GM12873 (cell line): ENCODE data around the gene DNMT3L.

Experiments
- TF ChIP-seq, protein P1 (sequence below): IDR thresholded peaks from 2 replicates; pipeline ENCODE4 v1.5.1; 2012; ENCODE audit warnings: low read depth, mild to moderate bottlenecking, moderate library complexity, low read length, control low read depth; ENCODE audit not compliant: insufficient read depth; ENCODE audit errors: missing control alignments

Gene DNMT3L

DNA sequence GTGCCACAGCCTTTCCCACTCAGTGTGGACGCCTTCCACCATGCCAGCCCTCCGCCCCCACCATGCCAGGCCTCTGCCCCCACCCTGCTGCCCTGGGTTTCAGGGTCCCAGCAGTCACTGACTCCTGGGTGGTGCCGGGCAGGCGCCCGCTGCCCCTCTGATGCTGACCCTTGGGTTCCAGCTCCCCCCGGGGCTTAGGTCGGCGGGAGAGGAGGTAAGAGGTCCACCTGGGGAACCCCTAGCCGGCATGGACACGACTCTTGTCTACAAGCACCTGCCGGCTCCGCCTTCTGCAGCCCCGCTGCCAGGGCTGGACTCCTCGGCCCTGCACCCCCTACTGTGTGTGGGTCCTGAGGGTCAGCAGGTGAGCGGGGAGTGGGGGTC, 31.1 kb upstream of the DNMT3L start:
- TF ChIP-seq, protein P1, sequence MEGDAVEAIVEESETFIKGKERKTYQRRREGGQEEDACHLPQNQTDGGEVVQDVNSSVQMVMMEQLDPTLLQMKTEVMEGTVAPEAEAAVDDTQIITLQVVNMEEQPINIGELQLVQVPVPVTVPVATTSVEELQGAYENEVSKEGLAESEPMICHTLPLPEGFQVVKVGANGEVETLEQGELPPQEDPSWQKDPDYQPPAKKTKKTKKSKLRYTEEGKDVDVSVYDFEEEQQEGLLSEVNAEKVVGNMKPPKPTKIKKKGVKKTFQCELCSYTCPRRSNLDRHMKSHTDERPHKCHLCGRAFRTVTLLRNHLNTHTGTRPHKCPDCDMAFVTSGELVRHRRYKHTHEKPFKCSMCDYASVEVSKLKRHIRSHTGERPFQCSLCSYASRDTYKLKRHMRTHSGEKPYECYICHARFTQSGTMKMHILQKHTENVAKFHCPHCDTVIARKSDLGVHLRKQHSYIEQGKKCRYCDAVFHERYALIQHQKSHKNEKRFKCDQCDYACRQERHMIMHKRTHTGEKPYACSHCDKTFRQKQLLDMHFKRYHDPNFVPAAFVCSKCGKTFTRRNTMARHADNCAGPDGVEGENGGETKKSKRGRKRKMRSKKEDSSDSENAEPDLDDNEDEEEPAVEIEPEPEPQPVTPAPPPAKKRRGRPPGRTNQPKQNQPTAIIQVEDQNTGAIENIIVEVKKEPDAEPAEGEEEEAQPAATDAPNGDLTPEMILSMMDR = no peak

DNA sequence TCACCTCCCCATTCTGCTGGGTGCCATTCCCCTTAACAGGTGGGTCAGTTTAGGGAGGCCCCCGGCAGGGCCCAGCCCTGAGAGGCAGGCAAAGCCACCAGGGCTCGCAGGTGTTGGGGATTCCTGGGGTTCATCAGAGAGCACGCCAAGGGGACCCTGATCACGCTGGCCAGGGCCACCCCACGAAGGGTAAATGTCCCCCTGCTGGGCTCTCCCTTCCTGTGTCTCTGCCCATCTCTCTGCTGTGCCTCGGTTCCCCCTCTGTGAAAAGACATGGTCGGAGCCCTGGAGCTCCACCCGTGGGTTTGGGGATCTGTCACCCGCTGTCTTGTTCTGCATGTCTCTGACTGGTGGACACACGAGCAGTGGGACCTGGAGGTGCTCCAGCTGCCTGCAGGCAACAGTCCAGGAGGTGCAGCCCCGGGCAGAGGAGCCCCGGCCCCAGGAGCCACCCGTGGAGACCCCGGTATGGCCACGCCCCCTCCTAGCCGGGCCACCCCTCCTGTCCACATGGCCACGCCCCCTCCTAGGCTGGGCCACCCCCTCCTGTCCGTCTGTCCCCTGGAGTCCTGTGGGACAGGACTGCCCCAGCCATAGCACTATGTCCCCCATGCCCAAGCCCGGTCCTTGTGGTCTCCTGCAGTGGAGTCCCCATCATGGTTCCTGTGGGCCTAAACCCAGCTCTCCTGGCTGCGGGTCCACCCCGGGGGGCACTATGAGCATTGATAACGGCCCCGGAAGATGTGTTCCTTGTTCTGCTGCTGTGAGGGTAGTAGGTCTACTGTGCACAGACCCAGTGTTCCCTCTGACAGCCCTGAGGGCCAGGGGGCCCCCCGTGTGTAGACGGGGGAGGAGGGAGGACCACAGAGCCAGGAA, 30.5 kb upstream of the DNMT3L start:
- TF ChIP-seq, protein P1 = no peak

DNA sequence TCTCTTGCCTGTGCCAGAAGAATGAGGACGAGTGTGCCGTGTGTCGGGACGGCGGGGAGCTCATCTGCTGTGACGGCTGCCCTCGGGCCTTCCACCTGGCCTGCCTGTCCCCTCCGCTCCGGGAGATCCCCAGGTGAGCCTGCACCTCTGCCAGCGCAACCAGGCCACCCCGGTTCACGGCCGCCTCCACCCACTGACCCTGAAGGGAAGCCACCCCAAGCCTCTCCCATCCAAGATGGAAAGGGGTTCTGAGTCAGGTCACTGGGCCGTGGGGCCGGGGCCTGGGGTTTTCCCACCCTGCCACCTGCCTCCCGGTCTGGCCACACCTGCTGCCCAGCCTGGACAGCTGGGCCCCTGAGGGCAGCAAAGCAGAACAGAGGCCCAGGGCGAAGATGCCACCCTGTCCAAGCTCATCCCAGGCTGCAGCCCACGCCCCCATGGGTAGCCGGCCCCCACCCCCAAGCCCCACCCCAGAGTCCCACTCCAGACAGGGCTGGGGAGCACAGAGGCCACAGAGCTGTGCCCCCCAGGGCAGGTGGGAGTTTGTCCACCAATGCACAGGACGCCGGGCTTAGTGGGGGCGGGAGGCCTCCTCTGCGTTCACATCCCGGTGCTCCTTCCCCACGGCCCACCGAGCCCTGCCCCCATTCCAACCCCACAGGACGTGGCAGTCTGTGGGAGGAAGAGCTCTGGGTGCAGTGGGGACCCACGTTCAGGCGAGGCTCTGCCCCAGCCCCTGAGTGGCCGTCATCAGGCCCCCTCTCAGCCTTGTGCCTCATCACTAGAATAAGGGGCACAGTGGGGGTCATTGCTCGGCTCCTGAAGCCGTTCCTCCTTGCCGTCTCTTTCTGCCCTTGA, 29.6 kb upstream of the DNMT3L start:
- TF ChIP-seq, protein P1 = no peak

DNA sequence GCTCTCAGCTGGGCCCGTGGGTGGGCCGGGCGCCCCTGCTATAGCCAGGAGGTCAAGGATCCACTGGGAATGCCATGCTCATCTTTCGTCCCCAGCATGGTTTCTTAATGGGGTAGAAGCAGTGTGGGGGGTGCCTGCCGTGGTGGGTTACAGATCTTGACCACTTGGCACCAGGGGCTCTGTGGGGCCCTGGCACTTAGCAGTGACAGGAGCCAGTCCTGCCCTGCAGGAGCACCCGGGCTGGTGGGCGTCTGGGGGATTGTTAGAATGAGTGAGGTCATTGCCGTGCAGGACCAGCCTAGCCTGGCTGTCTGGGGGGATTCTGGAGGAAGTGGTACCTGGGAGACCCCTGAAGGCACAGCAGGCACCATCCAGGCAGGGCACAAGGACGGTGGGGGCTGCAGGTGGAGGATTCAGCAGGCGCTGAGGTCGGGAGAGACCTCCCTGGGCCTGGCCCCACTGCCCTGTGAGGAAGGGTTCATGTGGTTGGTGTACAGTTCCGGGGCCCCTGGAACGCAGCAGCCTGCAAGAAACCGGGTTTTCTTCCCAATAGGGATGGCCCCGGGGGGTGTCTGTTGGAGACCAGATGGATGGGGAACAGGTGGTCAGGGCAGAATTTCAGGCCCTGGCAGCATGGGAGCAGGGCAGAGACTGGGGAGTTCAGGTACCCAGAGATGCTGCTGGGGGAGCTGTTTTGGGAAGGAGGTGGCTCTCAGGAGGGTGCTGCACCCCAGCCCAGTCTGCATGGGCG, 28.8 kb upstream of the DNMT3L start:
- TF ChIP-seq, protein P1 = no peak

DNA sequence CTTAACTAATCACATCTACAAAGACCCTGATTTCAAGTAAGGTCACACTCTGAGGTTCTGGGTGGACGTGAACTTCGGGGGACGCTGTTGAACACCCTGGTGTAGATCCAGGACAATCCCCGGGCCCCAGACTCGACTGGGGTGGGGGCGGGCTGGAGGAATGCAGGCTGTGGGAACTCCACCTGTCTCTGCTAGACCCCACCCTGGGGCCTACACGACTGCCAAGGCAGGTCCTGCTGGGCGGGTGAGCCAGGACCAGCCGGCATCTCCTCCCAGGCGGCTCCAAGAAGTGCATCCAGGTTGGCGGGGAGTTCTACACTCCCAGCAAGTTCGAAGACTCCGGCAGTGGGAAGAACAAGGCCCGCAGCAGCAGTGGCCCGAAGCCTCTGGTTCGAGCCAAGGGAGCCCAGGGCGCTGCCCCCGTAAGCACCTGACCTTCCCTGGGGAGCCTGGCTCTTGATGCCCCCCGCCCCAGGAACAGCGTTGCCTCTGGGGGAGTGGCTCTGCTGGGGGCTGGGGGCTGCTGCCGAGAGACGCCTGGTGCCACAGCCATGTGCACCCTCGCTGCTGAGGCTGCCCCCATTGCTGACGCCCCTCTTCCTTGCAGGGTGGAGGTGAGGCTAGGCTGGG, 27.8 kb upstream of the DNMT3L start:
- TF ChIP-seq, protein P1 = no peak

DNA sequence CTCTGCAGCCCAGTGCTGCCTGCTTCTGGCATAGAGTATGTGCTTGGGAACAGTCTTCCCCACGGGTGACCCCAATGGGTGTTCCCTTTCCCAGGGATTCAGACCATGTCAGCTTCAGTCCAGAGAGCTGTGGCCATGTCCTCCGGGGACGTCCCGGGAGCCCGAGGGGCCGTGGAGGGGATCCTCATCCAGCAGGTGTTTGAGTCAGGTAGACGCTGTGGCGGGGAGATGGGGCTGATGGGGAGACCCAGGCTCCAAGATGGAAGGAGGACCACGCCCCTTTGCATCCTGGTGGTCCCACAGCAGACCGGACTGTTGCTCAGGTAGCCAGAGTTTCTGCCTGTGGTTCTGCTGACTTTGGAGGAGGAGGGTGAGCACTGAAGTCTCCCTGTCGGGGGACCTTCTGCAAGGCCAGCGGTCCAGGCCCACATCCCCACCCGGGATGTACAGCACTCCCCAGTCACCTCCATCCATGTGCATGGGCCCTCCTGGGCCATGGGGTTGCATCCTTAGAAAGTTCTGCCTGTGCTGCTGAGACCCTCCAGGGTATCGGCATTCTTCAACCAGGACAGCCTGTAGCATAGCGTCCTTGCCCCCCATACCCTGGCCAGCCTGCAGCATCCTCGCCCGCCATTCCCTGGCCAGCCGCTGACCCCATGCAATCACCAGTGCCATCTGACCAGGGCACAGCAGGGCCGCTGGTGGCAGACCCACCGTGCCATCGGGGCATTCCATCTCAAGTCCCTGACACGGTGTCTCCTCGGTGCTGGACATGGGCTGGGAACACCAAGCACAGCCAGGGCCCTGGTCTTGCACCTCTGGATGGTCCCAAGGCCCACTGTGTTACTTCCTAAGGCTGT, 26.8 kb upstream of the DNMT3L start:
- TF ChIP-seq, protein P1 = no peak
